ENCODE results near the gene TLE6. TPM values are rescaled to one million over a fixed set of nuclear protein-coding genes. Genes with fewer than 3 reads are reported as not detected.

The TLE6 gene
- total RNA-seq, 1 experiment from 2014 or later = 5.0 TPM

Other genes with a start within 250 kb of the TLE6 start
- gene SLC39A3, start 237.5 kb upstream of the TLE6 start, total RNA-seq (2014; rRNA removed; shearing (Covaris generic); ENCODE audit: low replicate concordance) = 28.6 and 55.3 TPM in 2 replicates
- 31.2 and 55.8 TPM in 2 replicates for gene SGTA, start 194.3 kb upstream of the TLE6 start, total RNA-seq (2014; rRNA removed; shearing (Covaris generic); ENCODE audit: low replicate concordance)
- gene THOP1, start 192.1 kb upstream of the TLE6 start, total RNA-seq (2014; rRNA removed; shearing (Covaris generic); ENCODE audit: low replicate concordance) = 57.0 and 148 TPM in 2 replicates
- 2.6 and 4.0 TPM in 2 replicates for gene ZNF554, start 157.7 kb upstream of the TLE6 start, total RNA-seq (2014; rRNA removed; shearing (Covaris generic); ENCODE audit: low replicate concordance)
- 1.4 TPM in 2 replicates for gene ZNF555, start 136.1 kb upstream of the TLE6 start, total RNA-seq (2014; rRNA removed; shearing (Covaris generic); ENCODE audit: low replicate concordance)
- gene ZNF556, start 110.2 kb upstream of the TLE6 start, total RNA-seq (2014; rRNA removed; shearing (Covaris generic); ENCODE audit: low replicate concordance) = not detected in 2 replicates
- gene ZNF57, start 76.6 kb upstream of the TLE6 start, total RNA-seq (2014; rRNA removed; shearing (Covaris generic); ENCODE audit: low replicate concordance) = 1.0 and 3.3 TPM in 2 replicates
- not detected in 2 replicates for gene ZNF77, start 32.6 kb upstream of the TLE6 start, total RNA-seq (2014; rRNA removed; shearing (Covaris generic); ENCODE audit: low replicate concordance)
- gene TLE2, start 51.7 kb downstream of the TLE6 start, total RNA-seq (2014; rRNA removed; shearing (Covaris generic); ENCODE audit: low replicate concordance) = not detected in 2 replicates
- 146 and 233 TPM in 2 replicates for gene TLE5, start 84.9 kb downstream of the TLE6 start, total RNA-seq (2014; rRNA removed; shearing (Covaris generic); ENCODE audit: low replicate concordance)
- 0.58 and 2.6 TPM in 2 replicates for gene GNA11, start 116.8 kb downstream of the TLE6 start, total RNA-seq (2014; rRNA removed; shearing (Covaris generic); ENCODE audit: low replicate concordance)
- not detected in 2 replicates for gene GNA15, start 158.5 kb downstream of the TLE6 start, total RNA-seq (2014; rRNA removed; shearing (Covaris generic); ENCODE audit: low replicate concordance)
- not detected in 2 replicates for gene S1PR4, start 201.2 kb downstream of the TLE6 start, total RNA-seq (2014; rRNA removed; shearing (Covaris generic); ENCODE audit: low replicate concordance)
- gene NCLN, start 208.4 kb downstream of the TLE6 start, total RNA-seq (2014; rRNA removed; shearing (Covaris generic); ENCODE audit: low replicate concordance) = 30.0 and 37.6 TPM in 2 replicates
- gene CELF5, start 247.1 kb downstream of the TLE6 start, total RNA-seq (2014; rRNA removed; shearing (Covaris generic); ENCODE audit: low replicate concordance) = not detected in 2 replicates